H9 (cell line): ENCODE measurements around the gene RNF145. TPM values are rescaled to one million over a fixed set of nuclear protein-coding genes. Genes with fewer than 3 reads are reported as not detected.
"Not testable (repeated sequence)": the region's sequence is repeated elsewhere in the genome, so short reads cannot be mapped to it uniquely, and the experiment has no call there.

Source experiments
- DNase-seq: peaks from one replicate; pipeline ENCODE4 v3.0.0-alpha.2; 2017
- H2AFZ ChIP-seq: one replicate; pipeline ENCODE4 v1.6.1; 2013; ENCODE audit warnings: mild to moderate bottlenecking, low read length, control low read depth, moderate library complexity
- H2AK5ac ChIP-seq: 2 replicates; pipeline ENCODE4 v1.6.1; 2013; ENCODE audit warnings: low read length, control low read depth, mixed read lengths; ENCODE audit not compliant: insufficient read length
- H2BK120ac ChIP-seq: one replicate; pipeline ENCODE4 v1.6.1; 2013; ENCODE audit warnings: low read depth, mild to moderate bottlenecking, low read length, control low read depth, inconsistent platforms; ENCODE audit not compliant: poor library complexity, severe bottlenecking
- H2BK12ac ChIP-seq: 2 replicates; pipeline ENCODE4 v1.6.1; 2013; ENCODE audit warnings: low read length, control low read depth, mixed read lengths, low read depth; ENCODE audit not compliant: insufficient read length
- H2BK15ac ChIP-seq: 2 replicates; pipeline ENCODE4 v1.6.1; 2013; ENCODE audit warnings: low read depth, low read length, control low read depth
- H2BK20ac ChIP-seq: one replicate; pipeline ENCODE4 v1.6.1; 2013; ENCODE audit warnings: low read depth, mild to moderate bottlenecking, low read length, control low read depth, inconsistent platforms; ENCODE audit not compliant: poor library complexity, severe bottlenecking
- H2BK5ac ChIP-seq: 2 replicates; pipeline ENCODE4 v1.6.1; 2013; ENCODE audit warnings: low read length, control low read depth, mixed read lengths; ENCODE audit not compliant: insufficient read length
- H3K14ac ChIP-seq: 2 replicates; pipeline ENCODE4 v1.6.1; 2013; ENCODE audit warnings: low read length, control low read depth; ENCODE audit not compliant: insufficient read depth
- H3K18ac ChIP-seq: 2 replicates; pipeline ENCODE4 v1.6.1; 2013; ENCODE audit warnings: low read depth, mild to moderate bottlenecking, mixed read lengths, low read length, control low read depth; ENCODE audit not compliant: insufficient read length
- H3K23ac ChIP-seq: 2 replicates; pipeline ENCODE4 v1.6.1; 2013; ENCODE audit warnings: low read length, control low read depth, mixed read lengths, low read depth; ENCODE audit not compliant: insufficient read length
- H3K23me2 ChIP-seq: 2 replicates; pipeline ENCODE4 v1.6.1; 2013; ENCODE audit warnings: low read depth, mild to moderate bottlenecking, mixed read lengths, low read length, control low read depth; ENCODE audit not compliant: insufficient read length, poor library complexity, severe bottlenecking
- H3K27ac ChIP-seq: 2 replicates; pipeline ENCODE4 v1.5.1; 2013; ENCODE audit warnings: low read length, control low read depth, mixed read lengths, low read depth; ENCODE audit not compliant: insufficient read length
- H3K27me3 ChIP-seq: 2 replicates; pipeline ENCODE4 v1.6.1; 2013; ENCODE audit warnings: low read length, control low read depth, inconsistent platforms; ENCODE audit not compliant: insufficient read depth
- H3K4ac ChIP-seq: 2 replicates; pipeline ENCODE4 v1.6.1; 2013; ENCODE audit warnings: low read depth, mild to moderate bottlenecking, control low read depth, inconsistent platforms, low read length, moderate library complexity
- H3K4me1 ChIP-seq: 2 replicates; pipeline ENCODE4 v1.6.1; 2013; ENCODE audit warnings: low read length, control low read depth, inconsistent platforms; ENCODE audit not compliant: insufficient read depth
- H3K4me2 ChIP-seq: 2 replicates; pipeline ENCODE4 v1.6.1; 2013; ENCODE audit warnings: low read length, control low read depth, mixed read lengths; ENCODE audit not compliant: insufficient read length, insufficient read depth
- H3K56ac ChIP-seq: 2 replicates; pipeline ENCODE4 v1.6.1; 2013; ENCODE audit warnings: low read depth, mild to moderate bottlenecking, mixed read lengths, low read length, control low read depth; ENCODE audit not compliant: insufficient read length
- H3K79me1 ChIP-seq: 2 replicates; pipeline ENCODE4 v1.6.1; 2013; ENCODE audit warnings: low read depth, mild to moderate bottlenecking, moderate library complexity, low read length, control low read depth, inconsistent platforms; ENCODE audit not compliant: insufficient read depth, poor library complexity, severe bottlenecking
- H3K79me2 ChIP-seq: 2 replicates; pipeline ENCODE4 v1.6.1; 2013; ENCODE audit warnings: low read length, control low read depth, inconsistent platforms; ENCODE audit not compliant: insufficient read depth
- H3K9ac ChIP-seq: 2 replicates; pipeline ENCODE4 v1.6.1; 2013; ENCODE audit warnings: low read length, control low read depth, mixed read lengths; ENCODE audit not compliant: insufficient read length; ENCODE audit errors: extremely low read depth
- H3K9me3 ChIP-seq: one replicate; pipeline ENCODE4 v1.6.1; 2013; ENCODE audit warnings: low read depth, low read length, inconsistent platforms; ENCODE audit not compliant: control insufficient read depth
- H3T11ph ChIP-seq: one replicate; pipeline ENCODE4 v1.6.1; 2013; ENCODE audit warnings: mild to moderate bottlenecking, low read length, control low read depth, inconsistent platforms
- H4K20me1 ChIP-seq: one replicate; pipeline ENCODE4 v1.6.1; 2013; ENCODE audit not compliant: control insufficient read depth, insufficient read length, insufficient read depth
- H4K5ac ChIP-seq: 2 replicates; pipeline ENCODE4 v1.6.1; 2013; ENCODE audit warnings: low read depth, mild to moderate bottlenecking, mixed read lengths, low read length, control low read depth; ENCODE audit not compliant: insufficient read length
- H4K8ac ChIP-seq: replicated peaks from 2 replicates; pipeline ENCODE4 v1.6.1; 2013; ENCODE audit warnings: low read length, control low read depth, mixed read lengths, low read depth; ENCODE audit not compliant: insufficient read length
- H4K91ac ChIP-seq: 2 replicates; pipeline ENCODE4 v1.6.1; 2013; ENCODE audit warnings: low read depth, mild to moderate bottlenecking, moderate library complexity, mixed read lengths, low read length, control low read depth; ENCODE audit not compliant: insufficient read length
- H3K27ac Mint-ChIP-seq, 3 experiments: 2 replicates in 2 of 3; 3 replicates in 1 of 3; pipeline ENCODE4 v1.8.0; 2020 to 2021; ENCODE audit warnings: mixed read lengths in 3 of 3, mild to moderate bottlenecking in 1 of 3, moderate library complexity in 1 of 3
- H3K27me3 Mint-ChIP-seq: 2 replicates; pipeline ENCODE4 v1.8.0; 2021; ENCODE audit warnings: low read depth, mild to moderate bottlenecking, moderate library complexity, mixed read lengths
- H3K36me3 Mint-ChIP-seq, 3 experiments: 2 replicates in 2 of 3; 3 replicates in 1 of 3; pipeline ENCODE4 v1.8.0; 2020 to 2021; ENCODE audit warnings: low read depth in 3 of 3, mixed read lengths in 3 of 3; ENCODE audit not compliant: insufficient read depth in 1 of 3
- H3K4me1 Mint-ChIP-seq, 2 experiments: 2 replicates each; pipeline ENCODE4 v1.8.0; 2020; ENCODE audit warnings: mixed read lengths in 2 of 2
- H3K4me3 Mint-ChIP-seq, 2 experiments: 2 replicates in 1 of 2; 3 replicates in 1 of 2; pipeline ENCODE4 v1.8.0; 2020 to 2021; ENCODE audit warnings: mild to moderate bottlenecking in 2 of 2, mixed read lengths in 2 of 2, moderate library complexity in 1 of 2
- H3K9me3 Mint-ChIP-seq, 2 experiments: 2 replicates in 1 of 2; 3 replicates in 1 of 2; pipeline ENCODE4 v1.8.0; 2020; ENCODE audit warnings: mild to moderate bottlenecking in 2 of 2, mixed read lengths in 2 of 2, moderate library complexity in 1 of 2
- CTCF ChIP-seq: fragments of 200-600 bp; sonication (generic); conservative IDR thresholded peaks from 3 replicates; pipeline ENCODE4 v1.8.0; 2021; ENCODE audit warnings: antibody characterized with exemption, mild to moderate bottlenecking
- WGBS: extraction: QIAGEN DNeasy Blood & Tissue Kit; methylation state at CpG from one replicate; pipeline ENCODE4 v1.1.7; 2013; ENCODE audit warnings: missing lambda C conversion rate, low lambda C conversion rate, mixed read lengths; ENCODE audit not compliant: insufficient read length; ENCODE audit errors: extremely low coverage; 5-methylcytosine and 5-hydroxymethylcytosine counted together
- total RNA-seq: library from RNA; stranded (reverse); gene quantifications from 2 replicates; pipeline ENCODE4 v1.2.1, GENCODE V29; 2021

The RNF145 gene
- total RNA-seq, 1 experiment from 2014 or later, result 59.1 TPM

DNA sequence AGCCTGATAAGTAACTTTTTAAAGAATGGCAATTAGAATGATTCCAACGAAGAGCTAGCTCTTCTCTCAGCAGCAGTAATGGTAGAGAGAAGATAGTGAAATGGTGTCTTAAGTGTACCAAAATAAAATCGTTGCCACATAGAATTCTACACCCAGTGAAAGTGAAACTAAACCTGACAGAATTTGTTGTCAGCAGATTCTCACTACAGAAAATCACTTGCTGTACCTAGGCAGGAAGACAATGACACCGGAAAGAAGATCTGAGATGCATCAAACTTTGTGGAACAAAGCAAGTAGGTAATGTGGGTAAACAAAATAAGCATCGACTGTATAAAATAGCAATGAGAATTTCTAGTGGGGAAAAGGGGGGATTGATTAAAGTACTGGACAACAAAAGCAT is 88.9 kb downstream of the RNF145 start:
- Histone ChIP-seq H3K56ac (no peak overlapping the region), H2BK20ac (no peak overlapping the region), H3K9ac (no peak overlapping the region), H3K18ac (no peak overlapping the region), H2BK12ac (no peak overlapping the region), H4K8ac (no peak overlapping the region), H2BK15ac (no peak overlapping the region), H3K23me2 (no peaks in the 10 kb centered on the region), H2BK5ac (no peak overlapping the region), H3K27ac (no peak overlapping the region), H3K4me1 (no peaks in the 10 kb centered on the region), H3T11ph (no peak overlapping the region), H3K79me2 (no peaks in the 10 kb centered on the region), H4K20me1 (no peaks in the 10 kb centered on the region), H4K91ac (no peak overlapping the region), H3K14ac (no peak overlapping the region), H4K5ac (no peak overlapping the region), H3K4ac (no peak overlapping the region), H3K9me3 (no peaks in the 10 kb centered on the region), H3K4me2 (no peak overlapping the region), H2AFZ (no peak overlapping the region), H2BK120ac (no peak overlapping the region), H3K27me3 (no peaks in the 10 kb centered on the region), H3K23ac (no peak overlapping the region), H3K79me1 (no peaks in the 10 kb centered on the region), H2AK5ac (no peak overlapping the region)
- Mint-ChIP-seq H3K27me3 (peaks cover 9% of the 10 kb centered on the region; the same call in 1 of the 2 replicates), H3K9me3 (peaks cover 0 to 10% of the 10 kb centered on the region in 2 experiments; a peak in 3 of 5 replicates), H3K4me1 (no peaks in the 10 kb centered on the region), H3K36me3 (no peaks in the 10 kb centered on the region; a peak in 1 of 7 replicates), H3K27ac (no peak overlapping the region), H3K4me3 (no peak overlapping the region)
- no peak for TF ChIP-seq CTCF
- no CpG with 5 or more reads among the region's 4 CpGs for WGBS
- no peak for DNase-seq

- no CpG with 5 or more reads among the region's 4 CpGs for WGBS
- H4K8ac ChIP-seq, H2AFZ ChIP-seq, H3K9me3 Mint-ChIP-seq, H2BK120ac ChIP-seq, H2BK20ac ChIP-seq, H3K79me2 ChIP-seq, H3K27me3 ChIP-seq, H3K4me1 ChIP-seq, H3K9me3 ChIP-seq, H3K4me2 ChIP-seq, H3K36me3 Mint-ChIP-seq, H4K5ac ChIP-seq, H3T11ph ChIP-seq, H3K14ac ChIP-seq, H2AK5ac ChIP-seq, H3K4me1 Mint-ChIP-seq, H4K91ac ChIP-seq, H3K27ac Mint-ChIP-seq, H3K27ac ChIP-seq, H2BK5ac ChIP-seq, H3K9ac ChIP-seq, DNase-seq, H3K4ac ChIP-seq, H3K56ac ChIP-seq, H3K4me3 Mint-ChIP-seq, H2BK15ac ChIP-seq, H4K20me1 ChIP-seq, H3K23ac ChIP-seq, H3K27me3 Mint-ChIP-seq, H3K23me2 ChIP-seq, H2BK12ac ChIP-seq, H3K79me1 ChIP-seq, H3K18ac ChIP-seq: not testable (repeated sequence)
Measured at GRCh38 chr5:159119842-159120241, 89.5 kb downstream of the RNF145 start.
